HepG2 (cell line): ENCODE results near the gene ANTKMT. TPM values are rescaled to one million over a fixed set of nuclear protein-coding genes. Genes with fewer than 3 reads are reported as not detected.

Experiments
- CBX5 ChIP-seq: sonication (generic); formaldehyde crosslinking; IDR thresholded peaks from 2 replicates; pipeline ENCODE4 v1.4.0; 2020; ENCODE audit warnings: missing genetic modification reagents, borderline replicate concordance
- KDM2A ChIP-seq: sonication (generic); formaldehyde crosslinking; IDR thresholded peaks from 2 replicates; pipeline ENCODE4 v1.4.0; 2020; ENCODE audit warnings: low read depth, missing genetic modification reagents, borderline replicate concordance
- POLR2AphosphoS5 ChIP-seq: IDR thresholded peaks from 2 replicates; pipeline ENCODE4 v1.6.1; 2012; ENCODE audit warnings: low read depth, low read length
- SMAD9 ChIP-seq: sonication (generic); formaldehyde crosslinking; IDR thresholded peaks from 2 replicates; pipeline ENCODE4 v1.5.1; 2020; ENCODE audit warnings: mild to moderate bottlenecking, missing genetic modification reagents
- TEAD2 ChIP-seq: sonication (generic); formaldehyde crosslinking; IDR thresholded peaks from 2 replicates; pipeline ENCODE4 v1.9.0; 2021; ENCODE audit warnings: missing genetic modification reagents
- ZFP37 ChIP-seq: sonication (generic); formaldehyde crosslinking; IDR thresholded peaks from 2 replicates; pipeline ENCODE4 v1.4.0; 2020; ENCODE audit warnings: missing genetic modification reagents, borderline replicate concordance
- ZNF446 ChIP-seq: sonication (generic); formaldehyde crosslinking; IDR thresholded peaks from 2 replicates; pipeline ENCODE4 v1.5.0; 2020; ENCODE audit warnings: mild to moderate bottlenecking, missing genetic modification reagents
- ZNF451 ChIP-seq: sonication (generic); formaldehyde crosslinking; IDR thresholded peaks from 2 replicates; pipeline ENCODE4 v1.5.0; 2020; ENCODE audit warnings: mild to moderate bottlenecking, missing genetic modification reagents
- ZNF816 ChIP-seq: sonication (generic); formaldehyde crosslinking; IDR thresholded peaks from 2 replicates; pipeline ENCODE4 v1.8.0; 2022; ENCODE audit warnings: missing genetic modification reagents, mild to moderate bottlenecking, borderline replicate concordance
- polyA plus RNA-seq, 8 experiments: library from polyadenylated mRNA; depleted of rRNA in 3 of 8; stranded (reverse) in 7 of 8; unstranded in 1 of 8; fragments of >200 nt; fragmentation: Illumina TruSeq in 4 of 8; extraction: Trizol in 4 of 8; gene quantifications; 2 replicates each; pipeline versions ENCODE4 v1.2.1 to v1.2.3, GENCODE V29; 2011 to 2016; ENCODE audit warnings: low read depth in 4 of 8, missing spikeins in 1 of 8, mixed read lengths in 1 of 8; ENCODE audit not compliant: insufficient read depth in 1 of 8
- total RNA-seq, 5 experiments: library from RNA; depleted of rRNA; stranded (reverse); fragments of >200 nt; fragmentation: Illumina TruSeq; extraction: Trizol; gene quantifications; 2 replicates each; pipeline ENCODE4 v1.2.3, GENCODE V29; 2016; ENCODE audit warnings: low read depth in 1 of 5
- TF ChIP-seq, protein P1 (sequence below), 2 experiments: sonication (generic) in 1 of 2; formaldehyde crosslinking in 1 of 2; IDR thresholded peaks; 2 replicates each; pipeline versions ENCODE4 v1.6.1 to v1.9.0; 2014 to 2022; ENCODE audit warnings: antibody characterized with exemption in 1 of 2, borderline replicate concordance in 1 of 2, inconsistent platforms in 1 of 2, low read depth in 1 of 2, missing genetic modification reagents in 1 of 2
- TF ChIP-seq, protein P2 (sequence below): sonication (generic); formaldehyde crosslinking; IDR thresholded peaks from 2 replicates; pipeline ENCODE4 v1.8.1; 2022; ENCODE audit warnings: low read depth, mild to moderate bottlenecking, missing genetic modification reagents
- TF ChIP-seq, protein P3 (sequence below): sonication (generic); formaldehyde crosslinking; IDR thresholded peaks from 2 replicates; pipeline ENCODE4 v1.5.0; 2020; ENCODE audit warnings: missing genetic modification reagents, mild to moderate bottlenecking, borderline replicate concordance
- TF ChIP-seq, protein P4 (sequence below): IDR thresholded peaks from 2 replicates; pipeline ENCODE4 v1.6.1; 2016; ENCODE audit warnings: low read depth, borderline replicate concordance
- TF ChIP-seq, protein P5 (sequence below): sonication (generic); formaldehyde crosslinking; IDR thresholded peaks from 2 replicates; pipeline ENCODE4 v1.4.0; 2020; ENCODE audit warnings: low read depth, mild to moderate bottlenecking, missing genetic modification reagents

The ANTKMT gene
- total and polyA plus RNA-seq, 2 of the 13 experiments (the other 11 are each of a cell fraction or from before 2014, with no cell fraction given): 7.5 to 47.8 TPM

DNA sequence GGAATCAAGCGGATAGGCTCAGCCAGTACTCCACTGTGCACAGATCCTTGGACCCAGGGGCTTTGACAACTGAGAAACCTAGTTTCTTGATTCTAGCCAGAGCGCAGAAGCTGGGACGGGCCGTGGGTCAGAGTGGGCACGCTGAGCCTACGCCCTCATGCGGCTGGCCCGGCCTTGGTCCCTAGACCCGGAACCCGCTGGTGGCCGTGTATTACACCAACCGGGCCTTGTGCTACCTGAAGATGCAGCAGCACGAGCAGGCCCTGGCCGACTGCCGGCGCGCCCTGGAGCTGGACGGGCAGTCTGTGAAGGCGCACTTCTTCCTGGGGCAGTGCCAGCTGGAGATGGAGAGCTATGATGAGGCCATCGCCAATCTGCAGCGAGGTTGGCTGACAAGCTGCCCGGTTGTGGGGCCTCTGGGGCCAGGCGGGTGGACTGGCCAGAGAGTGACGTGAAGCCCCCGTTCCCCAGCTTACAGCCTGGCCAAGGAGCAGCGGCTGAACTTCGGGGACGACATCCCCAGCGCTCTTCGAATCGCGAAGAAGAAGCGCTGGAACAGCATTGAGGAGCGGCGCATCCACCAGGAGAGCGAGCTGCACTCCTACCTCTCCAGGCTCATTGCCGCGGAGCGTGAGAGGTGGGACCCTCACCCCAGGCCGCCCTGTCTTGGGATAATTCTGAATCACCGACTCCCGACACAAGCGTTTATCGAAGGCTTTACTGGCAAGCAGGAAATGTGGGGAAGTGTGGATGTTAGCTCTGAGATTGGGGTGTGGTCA lies 39.8 kb upstream of the ANTKMT start (continued):
- TF ChIP-seq, protein P1, sequence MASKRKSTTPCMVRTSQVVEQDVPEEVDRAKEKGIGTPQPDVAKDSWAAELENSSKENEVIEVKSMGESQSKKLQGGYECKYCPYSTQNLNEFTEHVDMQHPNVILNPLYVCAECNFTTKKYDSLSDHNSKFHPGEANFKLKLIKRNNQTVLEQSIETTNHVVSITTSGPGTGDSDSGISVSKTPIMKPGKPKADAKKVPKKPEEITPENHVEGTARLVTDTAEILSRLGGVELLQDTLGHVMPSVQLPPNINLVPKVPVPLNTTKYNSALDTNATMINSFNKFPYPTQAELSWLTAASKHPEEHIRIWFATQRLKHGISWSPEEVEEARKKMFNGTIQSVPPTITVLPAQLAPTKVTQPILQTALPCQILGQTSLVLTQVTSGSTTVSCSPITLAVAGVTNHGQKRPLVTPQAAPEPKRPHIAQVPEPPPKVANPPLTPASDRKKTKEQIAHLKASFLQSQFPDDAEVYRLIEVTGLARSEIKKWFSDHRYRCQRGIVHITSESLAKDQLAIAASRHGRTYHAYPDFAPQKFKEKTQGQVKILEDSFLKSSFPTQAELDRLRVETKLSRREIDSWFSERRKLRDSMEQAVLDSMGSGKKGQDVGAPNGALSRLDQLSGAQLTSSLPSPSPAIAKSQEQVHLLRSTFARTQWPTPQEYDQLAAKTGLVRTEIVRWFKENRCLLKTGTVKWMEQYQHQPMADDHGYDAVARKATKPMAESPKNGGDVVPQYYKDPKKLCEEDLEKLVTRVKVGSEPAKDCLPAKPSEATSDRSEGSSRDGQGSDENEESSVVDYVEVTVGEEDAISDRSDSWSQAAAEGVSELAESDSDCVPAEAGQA (IDR thresholded peaks at IDR 0.05; ENCODE audit: low read depth): no peak
- TF ChIP-seq, protein P1 (CRISPR knock-in tag; IDR thresholded peaks at IDR 0.05; ENCODE audit: borderline replicate concordance): no peak
- TF ChIP-seq ZNF816: no peak
- TF ChIP-seq CBX5: no peak
- TF ChIP-seq, protein P2, sequence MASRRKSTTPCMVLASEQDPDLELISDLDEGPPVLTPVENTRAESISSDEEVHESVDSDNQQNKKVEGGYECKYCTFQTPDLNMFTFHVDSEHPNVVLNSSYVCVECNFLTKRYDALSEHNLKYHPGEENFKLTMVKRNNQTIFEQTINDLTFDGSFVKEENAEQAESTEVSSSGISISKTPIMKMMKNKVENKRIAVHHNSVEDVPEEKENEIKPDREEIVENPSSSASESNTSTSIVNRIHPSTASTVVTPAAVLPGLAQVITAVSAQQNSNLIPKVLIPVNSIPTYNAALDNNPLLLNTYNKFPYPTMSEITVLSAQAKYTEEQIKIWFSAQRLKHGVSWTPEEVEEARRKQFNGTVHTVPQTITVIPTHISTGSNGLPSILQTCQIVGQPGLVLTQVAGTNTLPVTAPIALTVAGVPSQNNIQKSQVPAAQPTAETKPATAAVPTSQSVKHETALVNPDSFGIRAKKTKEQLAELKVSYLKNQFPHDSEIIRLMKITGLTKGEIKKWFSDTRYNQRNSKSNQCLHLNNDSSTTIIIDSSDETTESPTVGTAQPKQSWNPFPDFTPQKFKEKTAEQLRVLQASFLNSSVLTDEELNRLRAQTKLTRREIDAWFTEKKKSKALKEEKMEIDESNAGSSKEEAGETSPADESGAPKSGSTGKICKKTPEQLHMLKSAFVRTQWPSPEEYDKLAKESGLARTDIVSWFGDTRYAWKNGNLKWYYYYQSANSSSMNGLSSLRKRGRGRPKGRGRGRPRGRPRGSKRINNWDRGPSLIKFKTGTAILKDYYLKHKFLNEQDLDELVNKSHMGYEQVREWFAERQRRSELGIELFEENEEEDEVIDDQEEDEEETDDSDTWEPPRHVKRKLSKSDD (CRISPR knock-in tag): no peak
- no peak for TF ChIP-seq ZNF446
- no peak for TF ChIP-seq TEAD2 (CRISPR knock-in tag)
- no peak for TF ChIP-seq ZFP37 (CRISPR knock-in tag)
- TF ChIP-seq KDM2A: peak; percentile 78; the same call in 1 of the 2 replicates
- TF ChIP-seq, protein P3, sequence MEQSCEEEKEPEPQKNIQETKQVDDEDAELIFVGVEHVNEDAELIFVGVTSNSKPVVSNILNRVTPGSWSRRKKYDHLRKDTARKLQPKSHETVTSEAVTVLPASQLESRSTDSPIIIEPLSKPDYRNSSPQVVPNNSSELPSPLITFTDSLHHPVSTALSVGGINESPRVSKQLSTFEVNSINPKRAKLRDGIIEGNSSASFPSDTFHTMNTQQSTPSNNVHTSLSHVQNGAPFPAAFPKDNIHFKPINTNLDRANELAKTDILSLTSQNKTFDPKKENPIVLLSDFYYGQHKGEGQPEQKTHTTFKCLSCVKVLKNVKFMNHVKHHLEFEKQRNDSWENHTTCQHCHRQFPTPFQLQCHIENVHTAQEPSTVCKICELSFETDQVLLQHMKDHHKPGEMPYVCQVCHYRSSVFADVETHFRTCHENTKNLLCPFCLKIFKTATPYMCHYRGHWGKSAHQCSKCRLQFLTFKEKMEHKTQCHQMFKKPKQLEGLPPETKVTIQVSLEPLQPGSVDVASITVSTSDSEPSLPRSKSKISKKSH (CRISPR knock-in tag): no peak
- no peak for TF ChIP-seq ZNF451
- no peak for TF ChIP-seq POLR2AphosphoS5
- no peak for TF ChIP-seq SMAD9
- TF ChIP-seq, protein P4, sequence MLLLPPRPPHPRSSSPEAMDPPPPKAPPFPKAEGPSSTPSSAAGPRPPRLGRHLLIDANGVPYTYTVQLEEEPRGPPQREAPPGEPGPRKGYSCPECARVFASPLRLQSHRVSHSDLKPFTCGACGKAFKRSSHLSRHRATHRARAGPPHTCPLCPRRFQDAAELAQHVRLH: no peak
- TF ChIP-seq, protein P5, sequence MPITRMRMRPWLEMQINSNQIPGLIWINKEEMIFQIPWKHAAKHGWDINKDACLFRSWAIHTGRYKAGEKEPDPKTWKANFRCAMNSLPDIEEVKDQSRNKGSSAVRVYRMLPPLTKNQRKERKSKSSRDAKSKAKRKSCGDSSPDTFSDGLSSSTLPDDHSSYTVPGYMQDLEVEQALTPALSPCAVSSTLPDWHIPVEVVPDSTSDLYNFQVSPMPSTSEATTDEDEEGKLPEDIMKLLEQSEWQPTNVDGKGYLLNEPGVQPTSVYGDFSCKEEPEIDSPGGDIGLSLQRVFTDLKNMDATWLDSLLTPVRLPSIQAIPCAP: no peak
